Fibroblast of skin of right biceps (primary cell): ENCODE results near the gene NHLH1.

Source experiments
- DNase-seq: peaks from one replicate; pipeline ENCODE4 v3.0.0-alpha.2; 2013

NHLH1 gene

DNA sequence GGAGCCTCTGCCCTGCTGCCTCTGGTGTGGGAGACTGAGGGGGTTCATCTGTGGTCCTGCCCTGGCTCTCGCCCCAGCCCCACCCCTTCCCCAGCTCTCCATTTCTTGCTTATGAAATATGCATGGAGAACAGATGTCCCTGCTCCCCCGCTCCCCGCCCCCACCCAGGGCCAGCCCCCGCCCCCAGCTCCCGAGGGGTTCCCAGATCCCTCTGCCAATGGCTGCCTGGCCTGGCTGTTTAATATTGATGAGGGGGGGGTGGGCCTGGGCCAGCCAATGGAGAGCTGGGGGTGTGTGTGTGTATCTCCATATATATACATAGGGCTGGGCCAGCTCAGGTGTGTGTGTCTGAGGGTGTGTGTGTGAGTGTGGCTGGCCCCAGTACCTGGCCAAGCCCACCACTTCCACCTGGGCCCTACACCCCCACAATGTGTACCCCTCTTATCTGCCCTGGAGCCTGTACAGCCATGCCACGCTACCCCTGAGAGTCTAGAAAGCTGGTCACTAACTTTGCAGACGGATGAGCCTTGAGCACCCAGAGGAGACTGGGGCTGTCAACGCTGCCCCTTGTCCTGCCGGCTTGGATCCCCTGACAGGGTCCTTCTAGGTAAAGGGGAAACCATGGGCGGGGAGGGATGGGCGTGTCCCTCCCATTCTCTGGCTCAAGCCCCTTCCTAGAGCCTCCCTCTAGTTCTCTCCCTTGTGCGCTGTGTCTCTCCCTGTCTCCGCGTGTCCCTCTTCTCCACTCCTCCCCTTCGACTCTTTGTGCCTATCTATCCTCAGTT lies at the start of gene NHLH1:
Gene NHLH1 (plus strand): TSS at position 341 of the 785 bp plus-strand sequence. CDS start 3,661 bp downstream, outside the sequence.
- no peak for DNase-seq

DNA sequence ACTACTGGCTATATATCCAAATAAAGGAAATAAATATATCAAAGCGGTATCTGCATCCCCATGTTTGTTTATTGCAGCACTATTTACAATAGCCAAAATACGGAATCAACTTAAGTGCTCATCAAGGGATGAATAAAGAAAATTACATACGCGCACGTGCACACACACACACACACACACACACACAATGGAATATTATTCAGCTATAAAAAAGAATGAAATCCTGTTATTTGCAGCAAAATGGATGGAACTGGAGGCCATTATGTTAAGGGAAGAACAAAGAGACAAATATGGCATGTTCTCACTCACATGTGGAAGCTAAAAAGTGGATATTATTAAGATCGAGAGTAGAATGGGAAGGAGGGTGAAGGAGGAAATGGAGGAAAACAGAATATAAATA lies 44.0 kb upstream of the NHLH1 start:
- DNase-seq: no peak

DNA sequence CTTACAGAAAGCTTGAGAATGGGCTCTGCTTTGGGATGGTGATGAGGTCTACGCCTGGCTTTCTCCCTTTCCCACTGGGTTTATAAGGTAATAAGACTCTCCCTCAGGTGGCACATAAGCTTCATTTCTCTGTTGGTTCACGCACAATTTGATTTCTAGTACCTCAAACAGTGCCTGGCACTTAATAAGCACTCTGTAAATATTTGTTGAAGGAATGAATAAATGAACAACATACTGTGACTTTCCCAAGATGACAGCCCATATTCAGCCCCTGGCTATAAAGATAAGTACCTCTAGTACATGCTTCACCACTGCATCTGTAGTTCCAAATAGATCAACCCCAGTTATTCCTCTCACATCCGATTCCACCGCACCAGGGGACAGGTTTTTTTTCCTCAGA lies 41.6 kb upstream of the NHLH1 start:
- no peak for DNase-seq

DNA sequence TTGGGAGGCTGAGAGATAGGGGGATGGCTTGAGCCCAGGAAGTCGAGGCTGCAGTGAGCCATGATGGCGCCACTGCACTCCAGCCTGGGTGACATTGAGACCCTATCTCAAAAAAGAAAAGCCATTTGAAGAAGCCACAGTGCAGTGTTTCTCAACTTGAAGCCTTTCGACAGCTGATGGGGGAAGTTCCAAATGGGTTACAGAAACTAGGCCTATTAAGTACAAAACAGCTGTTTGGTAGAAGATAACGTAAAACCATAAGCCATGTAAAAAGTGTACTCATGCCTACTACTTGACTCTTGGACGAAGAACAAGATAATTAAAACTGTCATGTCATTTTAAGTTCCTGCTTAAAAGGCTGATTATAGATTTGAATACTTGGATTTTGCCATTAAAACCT lies 40.5 kb upstream of the NHLH1 start:
- no peak for DNase-seq

DNA sequence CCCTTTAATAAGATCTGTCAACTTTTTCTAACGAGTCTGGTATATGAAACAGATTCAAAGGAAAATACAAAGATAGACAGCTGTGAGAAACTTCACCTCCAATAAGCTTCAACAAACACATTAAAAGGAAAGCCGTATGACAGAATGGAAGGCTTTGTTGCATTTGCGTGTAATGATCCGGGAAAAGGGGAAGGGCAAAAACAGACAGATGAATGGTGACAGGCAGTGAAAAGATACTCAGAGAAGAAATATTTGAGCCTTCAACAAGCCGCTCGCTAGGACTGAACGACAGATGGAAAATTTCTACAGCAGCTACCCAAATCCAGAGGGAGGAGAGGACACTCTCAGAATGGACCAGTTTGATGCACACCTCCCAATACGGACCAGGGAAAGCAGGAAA lies 38.7 kb upstream of the NHLH1 start:
- DNase-seq: no peak

DNA sequence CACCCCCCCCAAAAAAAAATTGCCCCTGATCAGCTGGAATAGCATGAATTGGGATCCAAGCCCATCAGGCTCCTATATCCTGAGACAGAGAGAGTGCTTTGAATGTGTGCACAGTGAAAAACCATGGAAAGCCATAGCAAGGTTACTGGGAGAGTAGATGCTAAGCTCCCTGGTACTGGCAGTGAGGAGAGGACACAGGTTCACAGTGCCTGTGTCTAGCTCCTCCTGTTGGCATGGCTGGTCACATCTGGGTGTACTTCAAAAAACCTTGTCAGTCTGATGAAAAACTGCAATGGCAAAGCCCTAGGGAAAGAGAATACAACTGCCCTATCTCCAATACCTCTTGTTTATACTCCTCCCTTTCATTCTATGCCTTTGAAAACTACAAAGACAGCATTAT lies 36.8 kb upstream of the NHLH1 start:
- DNase-seq: no peak

DNA sequence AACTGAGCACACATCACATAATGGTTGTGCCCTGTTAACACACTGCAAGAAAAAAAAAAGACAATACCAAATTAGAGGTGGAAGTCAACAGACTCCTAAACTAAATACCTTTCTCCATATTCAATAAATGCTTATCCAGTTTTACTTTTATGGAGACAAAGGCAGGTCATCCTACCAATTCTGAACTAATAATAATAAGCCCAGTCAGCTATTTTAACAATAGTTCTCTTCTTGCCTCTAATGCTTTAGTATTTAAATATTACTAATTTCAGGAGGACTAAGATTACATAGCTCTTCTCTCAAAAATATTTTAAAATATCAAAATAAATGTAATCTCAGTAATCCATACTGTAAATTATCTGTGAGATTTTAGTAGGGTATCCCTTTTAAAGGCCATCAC lies 34.4 kb upstream of the NHLH1 start:
- DNase-seq: no peak

DNA sequence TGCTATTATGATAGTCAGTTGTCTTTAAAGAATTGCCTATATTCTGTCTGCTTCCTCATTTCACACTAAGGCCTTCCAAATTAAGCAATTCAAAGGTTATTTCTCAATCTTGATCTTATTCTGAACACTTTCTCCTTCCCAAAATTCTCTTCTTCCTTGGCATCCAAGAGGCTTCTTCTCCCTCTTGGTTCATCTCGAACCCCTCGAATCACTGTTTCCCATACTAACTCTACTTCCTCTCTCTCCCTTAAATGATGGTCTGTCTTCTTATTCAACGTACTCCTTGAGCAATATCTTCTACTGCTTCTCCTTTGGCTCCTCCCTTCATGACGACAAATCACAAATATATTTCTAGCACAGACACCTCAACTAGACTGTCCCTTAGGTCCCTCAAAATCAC lies 28.3 kb upstream of the NHLH1 start:
- no peak for DNase-seq

DNA sequence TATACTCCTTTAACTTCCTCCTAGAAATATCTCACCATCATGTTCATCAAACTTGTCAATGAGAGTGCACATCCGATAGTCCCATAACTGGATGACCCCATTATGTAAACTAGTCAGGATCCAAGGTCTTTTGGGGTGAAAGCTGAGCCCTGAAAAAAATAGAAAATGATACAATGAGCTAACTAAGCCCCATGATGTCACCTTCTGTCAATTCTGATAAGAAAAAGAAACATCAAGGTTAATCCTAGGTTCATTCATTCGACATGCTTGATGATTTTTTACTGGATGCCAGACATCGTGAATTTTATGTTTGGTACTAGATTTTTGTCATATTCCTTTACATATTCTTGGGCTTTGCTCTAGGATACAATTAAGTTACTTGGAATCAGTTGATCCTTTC lies 26.7 kb upstream of the NHLH1 start:
- DNase-seq: no peak

DNA sequence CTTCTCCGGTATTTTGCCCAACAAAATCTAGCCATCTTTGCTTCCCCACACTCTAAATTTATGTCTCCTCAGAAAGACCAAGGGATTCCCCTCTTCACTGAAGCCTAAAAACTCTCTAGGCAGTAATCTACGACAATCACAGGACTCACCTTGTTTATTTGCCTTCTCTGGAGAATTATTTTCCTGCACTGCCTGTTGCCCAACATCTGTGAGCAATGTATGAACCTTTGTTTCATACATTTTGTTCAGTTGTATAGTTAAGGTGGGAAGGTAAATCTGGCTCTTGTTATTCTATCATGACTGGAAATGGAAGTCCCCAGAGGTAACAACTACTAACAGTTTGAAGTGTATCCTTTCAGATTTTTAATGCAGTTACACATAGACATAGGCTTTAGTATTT lies 26.0 kb upstream of the NHLH1 start:
- DNase-seq: no peak

DNA sequence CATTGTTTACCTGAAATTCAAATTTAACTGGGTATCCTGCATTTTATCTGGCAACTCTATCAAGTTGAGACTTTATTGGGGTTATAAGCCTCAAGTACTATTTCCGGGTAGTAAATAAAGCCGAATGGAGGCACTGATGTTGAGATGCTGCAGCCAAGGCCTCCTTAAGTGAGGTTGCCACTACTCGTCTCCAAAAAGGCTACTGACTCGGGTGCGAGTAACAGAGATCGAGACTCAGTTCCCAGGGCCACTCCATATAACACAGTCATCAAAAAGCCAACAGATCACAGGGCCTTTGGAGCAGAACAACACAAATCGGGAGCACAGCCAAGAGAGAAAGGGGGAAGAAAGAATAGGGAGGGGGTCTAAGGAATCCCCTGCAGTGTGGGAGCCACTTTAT lies 24.3 kb upstream of the NHLH1 start:
- DNase-seq: peak; percentile 12

DNA sequence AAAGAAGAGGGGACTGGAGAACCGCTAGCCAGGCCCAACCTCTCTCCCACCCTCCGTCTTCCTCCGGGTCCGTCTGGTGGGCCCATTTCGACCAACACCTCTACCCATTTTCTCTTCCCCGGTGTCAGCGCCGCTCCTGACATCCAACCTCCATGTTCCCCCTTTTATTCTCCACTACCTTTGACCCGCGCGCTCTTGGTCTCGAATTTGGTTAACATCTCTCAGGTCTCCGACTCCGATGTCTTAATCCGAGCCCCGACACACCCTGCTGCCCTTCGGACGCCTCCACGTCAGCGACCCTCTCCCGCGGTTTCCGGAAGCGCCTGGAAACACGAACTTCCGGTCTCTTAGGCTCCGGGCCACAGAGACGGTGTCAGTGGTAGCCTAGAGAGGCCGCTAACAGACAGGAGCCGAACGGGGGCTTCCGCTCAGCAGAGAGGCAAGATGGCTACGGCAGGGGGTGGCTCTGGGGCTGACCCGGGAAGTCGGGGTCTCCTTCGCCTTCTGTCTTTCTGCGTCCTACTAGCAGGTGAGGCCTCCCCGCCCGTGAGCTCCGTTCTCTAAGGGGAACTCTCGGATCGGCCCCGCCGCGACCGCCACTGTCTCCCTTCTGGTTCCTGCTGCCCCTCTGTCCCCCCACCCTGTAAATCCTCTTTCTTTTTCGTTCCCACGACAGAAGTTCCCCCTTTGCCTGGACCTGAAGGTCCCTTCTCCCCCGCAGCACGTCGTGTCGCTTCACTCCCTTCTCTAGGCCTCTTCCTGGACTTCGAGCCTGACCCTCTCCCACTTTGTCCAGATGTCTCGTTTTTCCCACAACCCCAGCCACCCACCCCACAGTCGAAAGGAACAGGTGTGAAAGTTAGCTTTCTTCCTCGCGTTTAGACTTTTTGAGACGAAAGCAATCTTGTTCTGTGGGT lies 23.7 kb upstream of the NHLH1 start, which contains the start of the genes COPA and NCSTN:
Gene COPA (minus strand): TSS at position 298 of the 917 bp plus-strand sequence. CDS start 80 bp downstream, at position 218.
Gene NCSTN (plus strand): TSS at position 431 of the 917 bp plus-strand sequence. CDS start 14 bp downstream, at position 445.
- peak; percentile 97 for DNase-seq

DNA sequence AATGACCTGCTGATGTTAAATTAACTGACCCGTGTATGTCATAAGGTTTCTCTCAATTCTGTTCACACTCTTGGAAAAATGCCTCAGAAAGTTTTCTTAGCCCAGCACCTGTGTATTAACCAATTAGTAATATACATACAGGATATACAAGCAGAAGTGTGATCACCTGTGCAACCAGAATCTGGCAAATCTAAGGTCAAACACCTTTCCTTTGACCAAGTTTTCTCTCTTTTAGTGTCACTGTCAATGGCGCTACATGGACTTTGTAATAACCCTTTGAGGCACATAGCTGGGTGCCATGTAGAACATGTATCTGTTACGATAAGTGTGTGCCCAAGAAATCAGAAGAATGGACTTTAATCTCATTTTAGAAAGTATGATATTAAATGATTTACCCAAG lies 22.6 kb upstream of the NHLH1 start:
- no peak for DNase-seq

DNA sequence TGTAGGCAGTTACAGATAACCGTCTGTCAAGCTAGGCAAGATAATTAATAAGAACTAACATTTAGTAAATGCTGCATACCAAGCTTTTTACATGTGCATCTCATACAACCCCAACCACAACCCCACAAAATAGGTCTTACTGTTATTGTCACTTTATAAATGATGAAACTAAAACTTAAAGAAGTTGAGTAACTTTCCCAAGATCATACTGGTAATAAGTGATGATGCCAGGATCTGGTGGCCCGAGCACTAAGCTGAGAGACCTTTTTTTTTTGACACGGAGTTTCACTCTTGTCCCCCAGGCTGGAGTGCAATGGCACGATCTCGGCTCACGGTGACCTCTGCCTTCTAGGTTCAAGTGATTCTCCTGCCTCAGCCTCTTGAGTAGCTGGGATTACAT lies 21.9 kb upstream of the NHLH1 start:
- no peak for DNase-seq

DNA sequence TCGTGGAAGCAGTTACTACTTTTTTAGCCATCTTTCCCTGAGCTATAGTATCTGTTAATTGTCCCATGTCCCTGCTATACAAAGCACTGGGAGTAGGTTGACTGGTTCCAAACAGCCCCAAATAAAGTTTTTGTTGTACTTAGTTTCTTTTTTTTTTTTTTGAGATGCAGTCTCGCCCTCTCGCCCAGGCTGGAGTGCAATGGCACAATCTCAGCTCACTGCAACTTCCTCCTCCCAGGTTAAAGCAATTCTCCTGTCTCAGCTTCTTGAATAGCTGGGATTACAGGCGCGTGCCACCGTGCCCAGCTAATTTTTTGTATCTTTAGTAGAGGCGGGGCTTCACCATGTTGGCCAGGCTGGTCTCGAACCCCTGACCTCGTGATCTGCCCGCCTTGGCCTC lies 20.4 kb upstream of the NHLH1 start:
- DNase-seq: no peak

DNA sequence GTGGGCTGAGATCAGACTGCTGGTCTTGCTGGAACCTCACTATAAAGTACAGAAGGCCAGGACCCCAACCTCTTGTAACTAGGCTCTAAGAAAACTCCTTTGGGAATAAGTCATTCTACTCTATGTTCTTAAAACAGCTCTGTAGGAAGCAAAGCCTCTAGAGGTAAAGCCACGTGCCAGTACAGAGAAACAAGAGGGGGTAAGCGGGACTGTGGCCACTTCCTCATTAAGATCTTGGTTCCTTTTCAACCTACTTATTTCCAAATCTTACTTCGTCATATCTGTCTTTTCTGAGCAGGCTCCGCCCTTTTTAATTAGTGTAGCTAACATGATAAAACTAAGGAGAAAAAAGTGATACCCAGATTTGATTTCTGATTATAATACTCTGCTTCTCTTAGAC lies 19.9 kb upstream of the NHLH1 start:
- DNase-seq: no peak

DNA sequence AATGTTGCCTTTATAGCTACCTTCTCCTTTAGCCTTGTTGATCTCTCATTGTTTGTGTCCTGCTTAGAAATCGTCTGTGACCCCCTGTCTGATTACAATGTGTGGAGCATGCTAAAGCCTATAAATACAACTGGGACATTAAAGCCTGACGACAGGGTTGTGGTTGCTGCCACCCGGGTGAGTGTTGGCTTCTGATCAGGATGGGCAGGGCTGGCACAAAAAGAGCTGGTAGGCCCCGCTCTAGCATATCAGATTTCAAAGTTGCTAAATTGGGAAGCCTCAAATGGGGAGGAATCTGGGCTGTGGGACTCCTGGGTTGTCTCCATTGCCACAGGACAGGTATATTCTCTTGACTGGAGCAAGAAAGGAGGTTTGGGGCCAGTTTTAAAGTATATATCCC lies 15.2 kb upstream of the NHLH1 start:
- no peak for DNase-seq

DNA sequence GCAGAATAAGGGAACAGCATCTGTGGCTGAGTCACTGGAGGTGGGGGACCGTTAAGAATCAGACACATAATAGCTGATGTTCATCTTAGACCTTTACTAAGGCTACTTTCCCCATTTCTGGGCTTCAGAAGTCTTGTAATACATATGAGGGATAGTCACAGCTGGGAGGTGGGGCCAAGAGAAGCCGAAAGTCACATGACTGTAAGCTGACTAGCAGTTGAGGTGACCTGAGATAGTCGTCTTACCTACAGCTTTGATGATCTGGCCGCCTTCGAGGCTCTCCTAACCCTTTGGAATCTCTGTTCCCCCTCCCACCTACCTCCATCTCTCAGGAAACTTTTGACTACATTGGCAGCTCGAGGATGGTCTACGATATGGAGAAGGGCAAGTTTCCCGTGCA lies 14.3 kb upstream of the NHLH1 start:
- DNase-seq: no peak

DNA sequence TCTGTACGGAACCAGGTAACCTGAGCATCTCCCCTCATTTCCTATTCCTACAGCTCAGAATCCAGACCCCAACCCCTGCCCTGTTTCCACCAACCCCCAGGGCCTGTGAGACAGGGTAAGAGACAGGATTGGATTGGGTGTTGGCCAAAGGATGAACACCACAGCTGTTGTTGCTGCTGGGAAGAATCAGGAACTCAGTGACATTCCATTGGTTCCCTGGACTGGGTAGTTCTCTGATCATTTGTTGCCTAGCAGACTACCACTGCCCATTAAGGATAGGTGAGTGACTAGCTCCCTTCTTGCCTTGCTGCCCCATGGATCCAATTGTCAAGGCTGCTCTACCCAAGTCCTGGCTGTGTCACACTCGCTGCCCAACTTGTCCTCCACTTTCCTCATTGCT lies 13.6 kb upstream of the NHLH1 start:
- DNase-seq: no peak

DNA sequence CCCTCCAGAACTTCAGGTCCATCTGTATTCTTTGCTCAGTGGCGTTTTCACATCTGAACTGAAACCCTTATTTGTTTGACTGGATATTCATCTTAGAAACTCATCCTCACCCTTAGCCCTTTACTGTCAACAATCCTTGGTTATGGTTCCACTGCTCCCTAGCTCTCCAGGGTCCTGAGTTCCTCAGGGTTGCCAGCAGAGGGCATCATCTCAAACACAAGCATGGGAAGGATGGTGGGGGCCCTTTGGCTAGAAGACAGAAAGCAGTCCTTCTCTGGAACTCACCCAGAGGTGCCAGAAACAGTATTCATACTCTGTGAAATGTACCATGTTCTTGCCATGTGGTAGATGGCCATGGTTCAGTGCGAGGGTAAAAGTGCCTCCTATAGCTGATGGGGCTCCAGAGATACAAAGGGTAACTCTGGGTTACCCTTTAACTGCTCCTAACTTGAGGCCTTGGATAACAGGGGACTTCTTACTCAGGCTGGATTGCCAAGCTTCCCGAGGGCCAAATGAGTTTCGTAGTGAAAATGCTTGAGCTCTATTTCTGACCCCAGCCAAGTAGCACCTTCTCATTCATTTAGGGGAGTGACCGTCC lies 12.4 kb upstream of the NHLH1 start:
- peak; percentile 36 for DNase-seq

DNA sequence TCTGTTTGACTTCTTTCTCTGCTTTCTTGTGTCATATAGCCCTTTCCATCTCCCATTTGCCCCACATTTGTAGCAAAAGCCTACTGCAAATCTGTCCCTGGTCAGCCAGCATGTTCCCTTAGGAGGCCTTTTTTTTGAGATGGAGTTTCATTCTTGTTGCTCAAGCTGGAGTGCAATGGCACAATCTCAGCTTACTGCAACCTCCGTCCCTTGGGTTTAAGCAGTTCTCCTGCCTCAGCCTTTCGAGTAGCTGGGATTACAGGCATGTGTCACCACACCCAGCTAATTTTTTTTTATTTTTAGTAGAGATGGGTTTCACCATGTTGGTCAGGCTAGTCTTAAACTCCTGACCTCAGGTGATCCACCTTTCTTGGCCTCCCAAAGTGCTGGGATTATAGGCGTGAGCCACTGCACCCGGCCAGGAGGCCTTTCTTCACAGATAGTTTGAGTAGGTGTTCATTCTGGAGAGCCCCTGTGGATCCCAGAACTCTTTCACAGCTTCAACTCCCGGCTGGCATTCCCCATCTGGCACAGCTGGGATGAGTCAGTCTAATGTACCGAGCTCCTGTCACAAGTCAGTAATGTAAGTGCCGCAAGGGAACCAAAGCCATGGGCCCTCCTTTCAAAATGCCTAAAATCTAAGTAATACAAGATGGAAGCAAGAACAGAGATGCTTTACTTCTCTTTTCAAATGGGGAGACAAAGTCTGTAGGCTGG lies 9.4 kb upstream of the NHLH1 start:
- DNase-seq: peak; percentile 19

DNA sequence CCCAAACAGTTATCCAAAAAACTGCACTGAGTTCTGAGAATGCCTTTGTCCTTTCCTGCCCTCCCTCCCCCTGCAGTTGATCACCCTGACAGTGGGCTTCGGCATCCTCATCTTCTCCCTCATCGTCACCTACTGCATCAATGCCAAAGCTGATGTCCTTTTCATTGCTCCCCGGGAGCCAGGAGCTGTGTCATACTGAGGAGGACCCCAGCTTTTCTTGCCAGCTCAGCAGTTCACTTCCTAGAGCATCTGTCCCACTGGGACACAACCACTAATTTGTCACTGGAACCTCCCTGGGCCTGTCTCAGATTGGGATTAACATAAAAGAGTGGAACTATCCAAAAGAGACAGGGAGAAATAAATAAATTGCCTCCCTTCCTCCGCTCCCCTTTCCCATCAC lies 8.8 kb upstream of the NHLH1 start:
- no peak for DNase-seq
